Activated T-cell treated with anti-CD3 and anti-CD28 coated beads for 4 hours (primary cell): Measurements from ENCODE around the gene PARD3.

Source experiments
- DNase-seq: peaks from one replicate; pipeline ENCODE4 v3.0.0-alpha.2; 2020

Gene PARD3

GRCh38 chr10:34107626-34108516 lies 707.2 kb downstream of the PARD3 start:
- DNase-seq = no peak

- no peak for DNase-seq
Observed at GRCh38 chr10:34106356-34106885, 708.7 kb downstream of the PARD3 start.

GRCh38 chr10:34104829-34105572 lies 710.1 kb downstream of the PARD3 start:
- DNase-seq = no peak

- no peak for DNase-seq
Observed at GRCh38 chr10:34102893-34103506, 712.1 kb downstream of the PARD3 start.

- DNase-seq = no peak
Observed at GRCh38 chr10:34102237-34102673, 712.8 kb downstream of the PARD3 start.

GRCh38 chr10:34101001-34101400 lies 714.1 kb downstream of the PARD3 start:
- DNase-seq = no peak

- DNase-seq = no peak
Observed at GRCh38 chr10:34098821-34099567, 716.1 kb downstream of the PARD3 start.

- DNase-seq = no peak
Observed at GRCh38 chr10:34097682-34098081, 717.4 kb downstream of the PARD3 start.

- DNase-seq = no peak
Observed at GRCh38 chr10:34094961-34095360, 720.1 kb downstream of the PARD3 start.

- DNase-seq = no peak
Observed at GRCh38 chr10:34094146-34094696, 720.9 kb downstream of the PARD3 start.

- no peak for DNase-seq
Observed at GRCh38 chr10:34092891-34093290, 722.2 kb downstream of the PARD3 start.

GRCh38 chr10:34091635-34092195 lies 723.4 kb downstream of the PARD3 start:
- no peak for DNase-seq

- DNase-seq = no peak
Observed at GRCh38 chr10:34089253-34089652, 725.8 kb downstream of the PARD3 start.

GRCh38 chr10:34088208-34088794 lies 726.8 kb downstream of the PARD3 start:
- no peak for DNase-seq

- DNase-seq = no peak
Observed at GRCh38 chr10:34087095-34087418, 728.0 kb downstream of the PARD3 start.

- no peak for DNase-seq
Observed at GRCh38 chr10:34083567-34083966, 731.5 kb downstream of the PARD3 start.

GRCh38 chr10:34081948-34082347 lies 733.1 kb downstream of the PARD3 start:
- no peak for DNase-seq

GRCh38 chr10:34081347-34081743 lies 733.8 kb downstream of the PARD3 start:
- DNase-seq = no peak

GRCh38 chr10:34080485-34081346 lies 734.4 kb downstream of the PARD3 start:
- DNase-seq = no peak

GRCh38 chr10:34079702-34080484 lies 735.2 kb downstream of the PARD3 start:
- no peak for DNase-seq
